Fibroblast of lung (primary cell): Measurements from ENCODE around the gene MXD1. TPM values are rescaled to one million over a fixed set of nuclear protein-coding genes. Genes with fewer than 3 reads are reported as not detected.
A peak's percentile ranks its signal among the peaks of the same experiment; 100 is the strongest.
"Not testable (repeated sequence)": the region's sequence is repeated elsewhere in the genome, so short reads cannot be mapped to it uniquely, and the experiment has no call there.

Experiments used
- DNase-seq, 2 donors: peaks; one replicate each; pipeline versions ENCODE4 v3.0.0 to v3.0.0-alpha.2; 2010; ENCODE audit warnings: low read depth in 2 of 2
- H2AFZ ChIP-seq: 2 replicates; pipeline ENCODE4 v1.5.1; 2012; ENCODE audit warnings: low read length, control low read depth, inconsistent platforms
- H3K27ac ChIP-seq: 2 replicates; pipeline ENCODE4 v1.5.1; 2011; ENCODE audit warnings: low read length, control low read depth; ENCODE audit not compliant: insufficient read depth
- H3K27me3 ChIP-seq: 2 replicates; pipeline ENCODE4 v1.5.1; 2011; ENCODE audit warnings: mild to moderate bottlenecking, low read length; ENCODE audit not compliant: control insufficient read depth, insufficient read depth
- H3K36me3 ChIP-seq: 2 replicates; pipeline ENCODE4 v1.5.1; 2011; ENCODE audit warnings: low read length; ENCODE audit not compliant: control insufficient read depth, insufficient read depth
- H3K4me1 ChIP-seq: 2 replicates; pipeline ENCODE4 v1.5.1; 2011; ENCODE audit warnings: low read length; ENCODE audit not compliant: control insufficient read depth, insufficient read depth; ENCODE audit errors: extremely low read depth
- H3K4me2 ChIP-seq: 2 replicates; pipeline ENCODE4 v1.5.1; 2011; ENCODE audit warnings: low read length, control low read depth; ENCODE audit not compliant: insufficient read depth; ENCODE audit errors: extremely low read depth
- H3K4me3 ChIP-seq, 4 experiments: fragments of 200-600 bp in 1 of 4; sonication (generic) in 1 of 4; replicated peaks in 1 of 4; 2 replicates each; pipeline ENCODE4 v1.5.1; 2011 to 2016; ENCODE audit warnings: low read length in 4 of 4, low read depth in 3 of 4, mild to moderate bottlenecking in 3 of 4, control low read depth in 2 of 4, inconsistent platforms in 1 of 4, mixed read lengths in 1 of 4; ENCODE audit not compliant: insufficient read depth in 1 of 4; ENCODE audit errors: control extremely low read depth in 1 of 4
- H3K79me2 ChIP-seq: 2 replicates; pipeline ENCODE4 v1.5.1; 2012; ENCODE audit warnings: mild to moderate bottlenecking, low read length, inconsistent platforms; ENCODE audit not compliant: control insufficient read depth, insufficient read depth
- H3K9ac ChIP-seq: 2 replicates; pipeline ENCODE4 v1.5.1; 2011; ENCODE audit warnings: mild to moderate bottlenecking, low read length, control low read depth; ENCODE audit not compliant: insufficient read depth
- H3K9me3 ChIP-seq: 2 replicates; pipeline ENCODE4 v1.5.1; 2012; ENCODE audit warnings: low read depth, low read length; ENCODE audit not compliant: control insufficient read depth, insufficient read depth
- H4K20me1 ChIP-seq: 2 replicates; pipeline ENCODE4 v1.5.1; 2011; ENCODE audit warnings: low read length; ENCODE audit not compliant: control insufficient read depth, insufficient read depth; ENCODE audit errors: extremely low read depth
- CTCF ChIP-seq, 2 donors: IDR thresholded peaks in 1 of 2; conservative IDR thresholded peaks in 1 of 2; 1 replicate in 1 of 2; 2 replicates in 1 of 2; pipeline ENCODE4 v1.5.1; 2011 to 2012; ENCODE audit warnings: low read length in 2 of 2, control low read depth in 1 of 2, inconsistent platforms in 1 of 2, low read depth in 1 of 2, mild to moderate bottlenecking in 1 of 2
- EZH2 ChIP-seq: IDR thresholded peaks from 2 replicates; pipeline ENCODE4 v1.5.1; 2012; ENCODE audit warnings: low read length, control low read depth, mild to moderate bottlenecking; ENCODE audit errors: missing control alignments
- polyA plus RNA-seq, 2 donors: library from polyadenylated mRNA; depleted of rRNA in 1 of 2; stranded (reverse) in 1 of 2; unstranded in 1 of 2; fragments of >200 nt; gene quantifications; 2 replicates each; pipeline ENCODE4 v1.2.1, GENCODE V29; 2011 to 2012; ENCODE audit warnings: missing spikeins in 1 of 2
- total RNA-seq: library from RNA; depleted of rRNA; stranded (reverse); fragments of >200 nt; gene quantifications from 2 replicates; pipeline ENCODE4 v1.2.1, GENCODE V29; 2014

MXD1 gene
- total and polyA plus RNA-seq, 2 donors (not counting 1 experiment from before 2014, with no cell fraction given): 5.4 to 8.4 TPM

GRCh38 chr2:69890881-69891280 is 24.0 kb upstream of the MXD1 start:
- no peaks in the 10 kb centered on the region for H3K27me3 ChIP-seq
- peaks cover 2% of the 10 kb centered on the region for H3K4me1 ChIP-seq
- no peaks in the 10 kb centered on the region for H3K9me3 ChIP-seq
- H3K4me2 ChIP-seq: no peak overlapping the region
- no peak overlapping the region for H3K9ac ChIP-seq
- H4K20me1 ChIP-seq: no peaks in the 10 kb centered on the region
- no peak for DNase-seq
- TF ChIP-seq CTCF (conservative IDR thresholded peaks at IDR 0.05 in 1 of 2, IDR thresholded peaks at IDR 0.05 in 1 of 2; ENCODE audit: low read depth in 1 of 2, low read length in 2 of 2) (no peak), EZH2 (no peak)
- no peaks in the 10 kb centered on the region for H3K36me3 ChIP-seq
- H2AFZ ChIP-seq: no peak overlapping the region
- H3K79me2 ChIP-seq: peaks cover 16% of the 10 kb centered on the region
- H3K27ac ChIP-seq: no peak overlapping the region
- H3K4me3 ChIP-seq: no peak overlapping the region

GRCh38 chr2:69892838-69893424 is 22.0 kb upstream of the MXD1 start:
- not testable (repeated sequence) for H3K4me2 ChIP-seq, H3K27ac ChIP-seq, DNase-seq, H3K36me3 ChIP-seq, H3K9ac ChIP-seq, H4K20me1 ChIP-seq, H3K4me3 ChIP-seq, H3K27me3 ChIP-seq, H3K9me3 ChIP-seq, H3K4me1 ChIP-seq
- peaks cover 16% of the 10 kb centered on the region for H3K79me2 ChIP-seq
- peak overlapping the region; percentile 88 for H2AFZ ChIP-seq

- H3K27ac ChIP-seq: peak within 1 kb of the TSS; percentile 74
Measured at GRCh38 chr2:69893684-69894551, 21.0 kb upstream of the MXD1 start, which contains the start of gene SNRNP27. Gene SNRNP27 (plus strand): TSS chr2:69893956. CDS start chr2:69893985, 29 bp downstream.

GRCh38 chr2:69894737-69895136 is 20.2 kb upstream of the MXD1 start:
- not testable (repeated sequence) for H3K27me3 ChIP-seq, DNase-seq, H2AFZ ChIP-seq, H3K36me3 ChIP-seq, H3K9me3 ChIP-seq, H4K20me1 ChIP-seq, H3K4me1 ChIP-seq
- H3K4me2 ChIP-seq: peak overlapping the region; percentile 80
- H3K9ac ChIP-seq: peak overlapping the region; percentile 34
- H3K79me2 ChIP-seq: peaks cover 20% of the 10 kb centered on the region
- H3K4me3 ChIP-seq: peak overlapping the region; percentile 63 to 100 (median 80)
- H3K27ac ChIP-seq: peak overlapping the region; percentile 74

More at GRCh38 chr2:69893684-69894551, 21.0 kb upstream of the MXD1 start, which contains the start of gene SNRNP27:
- Histone ChIP-seq H3K4me3 (peak within 1 kb of the TSS; percentile 63 to 100 (median 80)), H3K27me3 (no peaks in the 10 kb centered on the region), H4K20me1 (no peaks in the 10 kb centered on the region), H3K79me2 (peaks cover 16% of the 10 kb centered on the region), H3K36me3 (no peaks in the 10 kb centered on the region), H3K9me3 (no peaks in the 10 kb centered on the region), H3K4me2 (peak within 1 kb of the TSS; percentile 80), H2AFZ (peak within 1 kb of the TSS; percentile 88), H3K9ac (peak within 1 kb of the TSS; percentile 84), H3K4me1 (peaks cover 2% of the 10 kb centered on the region)
- DNase-seq: peak; percentile 77 to 88
- TF ChIP-seq EZH2: no peak
- TF ChIP-seq CTCF (conservative IDR thresholded peaks at IDR 0.05 in 1 of 2, IDR thresholded peaks at IDR 0.05 in 1 of 2; ENCODE audit: low read depth in 1 of 2, low read length in 2 of 2): no peak
